HepG2 (cell line): ENCODE data around the gene C14orf119. TPM values are rescaled to one million over a fixed set of nuclear protein-coding genes. Genes with fewer than 3 reads are reported as not detected.

Source experiments
- CBX2 ChIP-seq, 2 experiments: fragments of 200-600 bp in 1 of 2; sonication (generic); formaldehyde crosslinking in 1 of 2; IDR thresholded peaks; 2 replicates each; pipeline versions ENCODE4 v1.7.0 to v1.8.1; 2018 to 2022; ENCODE audit warnings: low read depth in 2 of 2, low read length in 1 of 2, mild to moderate bottlenecking in 1 of 2, missing genetic modification reagents in 1 of 2
- IKZF1 ChIP-seq: fragments of 450-650 bp; IDR thresholded peaks from 2 replicates; pipeline ENCODE4 v1.7.1; 2016
- MED8 ChIP-seq: sonication (generic); formaldehyde crosslinking; IDR thresholded peaks from 2 replicates; pipeline ENCODE4 v1.8.1; 2023; ENCODE audit warnings: mild to moderate bottlenecking, missing genetic modification reagents; ENCODE audit not compliant: insufficient replicate concordance
- ZBTB46 ChIP-seq: sonication (generic); formaldehyde crosslinking; IDR thresholded peaks from 2 replicates; pipeline ENCODE4 v1.4.0; 2020; ENCODE audit warnings: mild to moderate bottlenecking, missing genetic modification reagents, borderline replicate concordance
- ZBTB7B ChIP-seq: sonication (generic); formaldehyde crosslinking; IDR thresholded peaks from 2 replicates; pipeline ENCODE4 v1.4.0; 2020; ENCODE audit warnings: missing genetic modification reagents
- ZFP41 ChIP-seq: sonication (generic); formaldehyde crosslinking; IDR thresholded peaks from 2 replicates; pipeline ENCODE4 v1.4.0; 2020; ENCODE audit warnings: mild to moderate bottlenecking, missing genetic modification reagents, borderline replicate concordance
- ZMAT3 ChIP-seq: sonication (generic); formaldehyde crosslinking; conservative IDR thresholded peaks from 2 replicates; pipeline ENCODE4 v1.7.0; 2021; ENCODE audit warnings: missing genetic modification reagents
- ZNF557 ChIP-seq: sonication (generic); formaldehyde crosslinking; IDR thresholded peaks from 2 replicates; pipeline ENCODE4 v1.4.0; 2020; ENCODE audit warnings: missing genetic modification reagents
- ZNF773 ChIP-seq: sonication (generic); formaldehyde crosslinking; IDR thresholded peaks from 2 replicates; pipeline ENCODE4 v1.4.0; 2020; ENCODE audit warnings: missing genetic modification reagents, borderline replicate concordance
- polyA plus RNA-seq, 8 experiments: library from polyadenylated mRNA; depleted of rRNA in 3 of 8; stranded (reverse) in 7 of 8; unstranded in 1 of 8; fragments of >200 nt; fragmentation: Illumina TruSeq in 4 of 8; extraction: Trizol in 4 of 8; gene quantifications; 2 replicates each; pipeline versions ENCODE4 v1.2.1 to v1.2.3, GENCODE V29; 2011 to 2016; ENCODE audit warnings: low read depth in 4 of 8, missing spikeins in 1 of 8, mixed read lengths in 1 of 8; ENCODE audit not compliant: insufficient read depth in 1 of 8
- total RNA-seq, 5 experiments: library from RNA; depleted of rRNA; stranded (reverse); fragments of >200 nt; fragmentation: Illumina TruSeq; extraction: Trizol; gene quantifications; 2 replicates each; pipeline ENCODE4 v1.2.3, GENCODE V29; 2016; ENCODE audit warnings: low read depth in 1 of 5
- TF ChIP-seq, protein P1 (sequence below), 2 experiments: sonication (generic) in 1 of 2; formaldehyde crosslinking in 1 of 2; IDR thresholded peaks; 2 replicates each; pipeline versions ENCODE4 v1.6.1 to v1.9.0; 2014 to 2022; ENCODE audit warnings: antibody characterized with exemption in 1 of 2, borderline replicate concordance in 1 of 2, inconsistent platforms in 1 of 2, low read depth in 1 of 2, missing genetic modification reagents in 1 of 2

Gene C14orf119
- total and polyA plus RNA-seq, 2 of the 13 experiments (the other 11 are each of a cell fraction or from before 2014, with no cell fraction given) = 117 to 206 TPM

GRCh38 chr14:23095196-23096108, at the start of gene C14orf119 (continued):
- TF ChIP-seq, protein P1, sequence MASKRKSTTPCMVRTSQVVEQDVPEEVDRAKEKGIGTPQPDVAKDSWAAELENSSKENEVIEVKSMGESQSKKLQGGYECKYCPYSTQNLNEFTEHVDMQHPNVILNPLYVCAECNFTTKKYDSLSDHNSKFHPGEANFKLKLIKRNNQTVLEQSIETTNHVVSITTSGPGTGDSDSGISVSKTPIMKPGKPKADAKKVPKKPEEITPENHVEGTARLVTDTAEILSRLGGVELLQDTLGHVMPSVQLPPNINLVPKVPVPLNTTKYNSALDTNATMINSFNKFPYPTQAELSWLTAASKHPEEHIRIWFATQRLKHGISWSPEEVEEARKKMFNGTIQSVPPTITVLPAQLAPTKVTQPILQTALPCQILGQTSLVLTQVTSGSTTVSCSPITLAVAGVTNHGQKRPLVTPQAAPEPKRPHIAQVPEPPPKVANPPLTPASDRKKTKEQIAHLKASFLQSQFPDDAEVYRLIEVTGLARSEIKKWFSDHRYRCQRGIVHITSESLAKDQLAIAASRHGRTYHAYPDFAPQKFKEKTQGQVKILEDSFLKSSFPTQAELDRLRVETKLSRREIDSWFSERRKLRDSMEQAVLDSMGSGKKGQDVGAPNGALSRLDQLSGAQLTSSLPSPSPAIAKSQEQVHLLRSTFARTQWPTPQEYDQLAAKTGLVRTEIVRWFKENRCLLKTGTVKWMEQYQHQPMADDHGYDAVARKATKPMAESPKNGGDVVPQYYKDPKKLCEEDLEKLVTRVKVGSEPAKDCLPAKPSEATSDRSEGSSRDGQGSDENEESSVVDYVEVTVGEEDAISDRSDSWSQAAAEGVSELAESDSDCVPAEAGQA (IDR thresholded peaks at IDR 0.05; ENCODE audit: low read depth) = peak; percentile 1; the same call in 1 of the 2 replicates
- TF ChIP-seq, protein P1 (CRISPR knock-in tag; IDR thresholded peaks at IDR 0.05; ENCODE audit: borderline replicate concordance) = 0 out of 2 replicates have a peak, but pooled peaks have one; percentile 57
- TF ChIP-seq ZFP41 (CRISPR knock-in tag) (no peak; the same call in 1 of the 2 replicates), ZMAT3 (peak; percentile 9; the same call in 1 of the 2 replicates), ZNF773 (CRISPR knock-in tag) (peak; percentile 93; the same call in 1 of the 2 replicates), ZNF557 (CRISPR knock-in tag) (no peak), ZBTB7B (CRISPR knock-in tag) (peak; percentile 56; the same call in 1 of the 2 replicates), ZBTB46 (0 out of 2 replicates have a peak, but pooled peaks have one; percentile 10), MED8 (CRISPR knock-in tag) (no peak), IKZF1 (no peak), CBX2 (IDR thresholded peaks at IDR 0.05; ENCODE audit: low read depth, low read length) (no peak), CBX2 (CRISPR knock-in tag; IDR thresholded peaks at IDR 0.05; ENCODE audit: low read depth) (peak; percentile 91; the same call in 1 of the 2 replicates)
